Spleen (tissue), 7 donors: Measurements from ENCODE around the gene ATXN10.
"Not testable (repeated sequence)": the region's sequence is repeated elsewhere in the genome, so short reads cannot be mapped to it uniquely, and the experiment has no call there.

ENCODE experiments used
- POLR2A ChIP-seq, 3 donors: fragments of 450-650 bp; IDR thresholded peaks; one replicate each; pipeline ENCODE4 v1.5.1; 2017; ENCODE audit warnings: antibody characterized with exemption in 3 of 3, mild to moderate bottlenecking in 1 of 3
- POLR2AphosphoS5 ChIP-seq, 3 donors: sonication (generic); formaldehyde crosslinking; IDR thresholded peaks; one replicate each; pipeline ENCODE4 v1.5.1; 2017; ENCODE audit warnings: antibody characterized with exemption in 3 of 3
- TF ChIP-seq, protein P1 (sequence below), 11 experiments: fragments of 200-600 bp in 7 of 11; fragments of 450-650 bp in 4 of 11; sonication (generic) in 4 of 11; IDR thresholded peaks in 8 of 11; conservative IDR thresholded peaks in 3 of 11; 1 replicate in 7 of 11; 2 replicates in 4 of 11; pipeline versions ENCODE4 v1.4.0 to v1.8.0; 2016 to 2021; ENCODE audit warnings: antibody characterized with exemption in 11 of 11, inconsistent platforms in 4 of 11, mild to moderate bottlenecking in 1 of 11
- donor health status: DM: no; HTN: no; CAD: no; lungs with moderate emphysema.
- donor health status: DM: no; HTN: no; CAD: no.
- donor health status: DM: no; HTN: no; CAD: no.

DNA sequence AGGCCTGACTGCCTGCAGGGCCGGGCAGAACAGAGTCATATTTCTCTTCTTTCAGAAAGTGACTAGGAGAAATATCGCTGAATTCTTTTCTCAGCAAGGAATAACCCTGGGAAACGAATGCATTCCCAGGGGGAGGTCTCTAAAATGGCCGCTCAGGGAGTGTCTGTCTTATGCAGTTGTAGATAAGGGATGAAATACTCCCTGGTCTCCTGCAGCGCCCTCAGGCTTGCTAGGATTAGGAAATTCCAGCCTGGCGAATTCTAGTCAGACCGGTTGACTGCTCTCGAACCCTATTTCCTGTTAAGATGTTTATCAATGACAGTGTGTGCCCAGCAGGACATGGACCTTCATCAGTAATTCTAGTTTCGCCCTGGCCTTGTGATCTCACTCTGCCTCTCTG is 124.4 kb downstream of the ATXN10 start:
- TF ChIP-seq POLR2AphosphoS5, POLR2A (IDR thresholded peaks at IDR 0.05): not testable (repeated sequence)
- TF ChIP-seq, protein P1, sequence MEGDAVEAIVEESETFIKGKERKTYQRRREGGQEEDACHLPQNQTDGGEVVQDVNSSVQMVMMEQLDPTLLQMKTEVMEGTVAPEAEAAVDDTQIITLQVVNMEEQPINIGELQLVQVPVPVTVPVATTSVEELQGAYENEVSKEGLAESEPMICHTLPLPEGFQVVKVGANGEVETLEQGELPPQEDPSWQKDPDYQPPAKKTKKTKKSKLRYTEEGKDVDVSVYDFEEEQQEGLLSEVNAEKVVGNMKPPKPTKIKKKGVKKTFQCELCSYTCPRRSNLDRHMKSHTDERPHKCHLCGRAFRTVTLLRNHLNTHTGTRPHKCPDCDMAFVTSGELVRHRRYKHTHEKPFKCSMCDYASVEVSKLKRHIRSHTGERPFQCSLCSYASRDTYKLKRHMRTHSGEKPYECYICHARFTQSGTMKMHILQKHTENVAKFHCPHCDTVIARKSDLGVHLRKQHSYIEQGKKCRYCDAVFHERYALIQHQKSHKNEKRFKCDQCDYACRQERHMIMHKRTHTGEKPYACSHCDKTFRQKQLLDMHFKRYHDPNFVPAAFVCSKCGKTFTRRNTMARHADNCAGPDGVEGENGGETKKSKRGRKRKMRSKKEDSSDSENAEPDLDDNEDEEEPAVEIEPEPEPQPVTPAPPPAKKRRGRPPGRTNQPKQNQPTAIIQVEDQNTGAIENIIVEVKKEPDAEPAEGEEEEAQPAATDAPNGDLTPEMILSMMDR (IDR thresholded peaks at IDR 0.05 in 8 of 11, conservative IDR thresholded peaks at IDR 0.05 in 3 of 11) = not testable (repeated sequence)
